GM12892 (cell line): Measurements from ENCODE around the gene PHLDA3.

Experiments used
- POLR2AphosphoS5 ChIP-seq: IDR thresholded peaks from 2 replicates; pipeline ENCODE4 v1.6.1; 2011; ENCODE audit warnings: low read depth, low read length, control low read depth
- TAF1 ChIP-seq: IDR thresholded peaks from 2 replicates; pipeline ENCODE4 v1.6.1; 2011; ENCODE audit warnings: low read depth, mild to moderate bottlenecking, control low read depth, low read length, borderline replicate concordance

DNA sequence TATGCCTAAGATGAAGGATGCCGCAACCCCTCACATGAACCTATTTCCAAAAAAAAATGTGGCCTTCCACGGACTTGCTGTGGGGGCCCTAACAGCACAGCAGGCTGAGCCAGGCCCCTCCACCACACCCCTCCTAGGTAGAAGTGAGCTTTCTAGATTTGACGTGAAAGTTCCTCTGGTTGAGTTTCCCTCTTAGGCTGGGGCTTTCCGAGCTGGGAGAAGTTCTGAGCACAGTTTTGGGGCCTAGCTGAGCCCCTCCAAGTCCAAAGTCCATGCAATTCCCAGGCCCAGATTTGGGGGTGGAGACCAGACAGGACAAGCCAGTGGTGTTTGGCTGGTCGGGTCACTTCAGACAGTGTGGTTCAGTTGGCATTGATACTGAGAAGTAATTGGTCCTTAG is 13.8 kb upstream of the PHLDA3 start:
- no peak for TF ChIP-seq POLR2AphosphoS5
- TF ChIP-seq TAF1: no peak
